RWPE2 (cell line): ENCODE measurements around the gene CRYBG1.
"Not testable (repeated sequence)": the region's sequence is repeated elsewhere in the genome, so short reads cannot be mapped to it uniquely, and the experiment has no call there.

Source experiments
- ATAC-seq: fragments of 200-7000 bp; cut with Tn5 transposase; 3 replicates; pipeline ENCODE4 v1.9.1; 2021; ENCODE audit warnings: low read depth
- DNase-seq: peaks from one replicate; pipeline ENCODE4 v3.0.0-alpha.2; 2020; ENCODE audit warnings: low spot score
- H3K27ac ChIP-seq: fragments of 450-650 bp; 2 replicates; pipeline ENCODE4 v1.5.1; 2017; ENCODE audit warnings: mild to moderate bottlenecking; ENCODE audit not compliant: poor library complexity, severe bottlenecking
- H3K27me3 ChIP-seq: fragments of 250-450 bp; sonication (Bioruptor Pico); 2 replicates; pipeline ENCODE4 v1.5.1; 2021; ENCODE audit warnings: mild to moderate bottlenecking, moderate library complexity; ENCODE audit not compliant: insufficient read depth, poor library complexity, severe bottlenecking
- H3K36me3 ChIP-seq: fragments of 250-450 bp; sonication (Bioruptor Pico); 2 replicates; pipeline ENCODE4 v1.5.1; 2020; ENCODE audit warnings: low read depth, mild to moderate bottlenecking, moderate library complexity
- H3K4me1 ChIP-seq: fragments of 250-450 bp; sonication (Bioruptor Pico); 2 replicates; pipeline ENCODE4 v1.5.1; 2021; ENCODE audit warnings: mild to moderate bottlenecking, moderate library complexity; ENCODE audit not compliant: insufficient read depth, poor library complexity, severe bottlenecking
- H3K4me3 ChIP-seq: fragments of 250-450 bp; sonication (Bioruptor Pico); 2 replicates; pipeline ENCODE4 v1.5.1; 2021; ENCODE audit warnings: mild to moderate bottlenecking, moderate library complexity; ENCODE audit not compliant: severe bottlenecking
- H3K9me3 ChIP-seq: fragments of 250-450 bp; sonication (Bioruptor Pico); 2 replicates; pipeline ENCODE4 v1.5.1; 2021; ENCODE audit warnings: mild to moderate bottlenecking, moderate library complexity; ENCODE audit not compliant: severe bottlenecking
- TF ChIP-seq, protein P1 (sequence below): fragments of 450-650 bp; IDR thresholded peaks from one replicate; pipeline ENCODE4 v1.5.1; 2017; ENCODE audit warnings: mild to moderate bottlenecking, moderate library complexity; ENCODE audit not compliant: poor library complexity, severe bottlenecking

The CRYBG1 gene

GRCh38 chr6:106555767-106556166 lies 195.2 kb downstream of the CRYBG1 start:
- no peaks in the 10 kb centered on the region for H3K9me3 ChIP-seq
- DNase-seq (no peak), ATAC-seq (0 out of 3 replicates have a peak, but pooled peaks have one; percentile 35)
- peak overlapping the region; percentile 4 for H3K27ac ChIP-seq
- peaks cover 16% of the 10 kb centered on the region for H3K4me1 ChIP-seq
- H3K4me3 ChIP-seq, result no peak overlapping the region
- H3K36me3 ChIP-seq, result peaks cover 88% of the 10 kb centered on the region
- no peaks in the 10 kb centered on the region for H3K27me3 ChIP-seq
- TF ChIP-seq, protein P1, sequence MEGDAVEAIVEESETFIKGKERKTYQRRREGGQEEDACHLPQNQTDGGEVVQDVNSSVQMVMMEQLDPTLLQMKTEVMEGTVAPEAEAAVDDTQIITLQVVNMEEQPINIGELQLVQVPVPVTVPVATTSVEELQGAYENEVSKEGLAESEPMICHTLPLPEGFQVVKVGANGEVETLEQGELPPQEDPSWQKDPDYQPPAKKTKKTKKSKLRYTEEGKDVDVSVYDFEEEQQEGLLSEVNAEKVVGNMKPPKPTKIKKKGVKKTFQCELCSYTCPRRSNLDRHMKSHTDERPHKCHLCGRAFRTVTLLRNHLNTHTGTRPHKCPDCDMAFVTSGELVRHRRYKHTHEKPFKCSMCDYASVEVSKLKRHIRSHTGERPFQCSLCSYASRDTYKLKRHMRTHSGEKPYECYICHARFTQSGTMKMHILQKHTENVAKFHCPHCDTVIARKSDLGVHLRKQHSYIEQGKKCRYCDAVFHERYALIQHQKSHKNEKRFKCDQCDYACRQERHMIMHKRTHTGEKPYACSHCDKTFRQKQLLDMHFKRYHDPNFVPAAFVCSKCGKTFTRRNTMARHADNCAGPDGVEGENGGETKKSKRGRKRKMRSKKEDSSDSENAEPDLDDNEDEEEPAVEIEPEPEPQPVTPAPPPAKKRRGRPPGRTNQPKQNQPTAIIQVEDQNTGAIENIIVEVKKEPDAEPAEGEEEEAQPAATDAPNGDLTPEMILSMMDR, result no peak

GRCh38 chr6:106556368-106556960 lies 195.9 kb downstream of the CRYBG1 start:
- Histone ChIP-seq H3K27ac (no peak overlapping the region), H3K9me3 (no peaks in the 10 kb centered on the region), H3K4me3 (no peak overlapping the region), H3K36me3 (peaks cover 88% of the 10 kb centered on the region), H3K27me3 (no peaks in the 10 kb centered on the region), H3K4me1 (peaks cover 23% of the 10 kb centered on the region)
- DNase-seq, result no peak
- TF ChIP-seq, protein P1, result peak; percentile 74
- ATAC-seq, result peak; percentile 55; the same call in 2 of the 3 replicates

- DNase-seq, result no peak
- no peak for ATAC-seq
- H3K36me3 ChIP-seq, result peaks cover 88% of the 10 kb centered on the region
- TF ChIP-seq, protein P1, result no peak
- no peaks in the 10 kb centered on the region for H3K9me3 ChIP-seq
- peaks cover 33% of the 10 kb centered on the region for H3K4me1 ChIP-seq
- no peaks in the 10 kb centered on the region for H3K27me3 ChIP-seq
- no peak overlapping the region for H3K4me3 ChIP-seq
- H3K27ac ChIP-seq, result peak overlapping the region; percentile 37
Observed at GRCh38 chr6:106557837-106558236, 197.3 kb downstream of the CRYBG1 start.

- peaks cover 88% of the 10 kb centered on the region for H3K36me3 ChIP-seq
- no peak for ATAC-seq
- H3K4me1 ChIP-seq, result peaks cover 33% of the 10 kb centered on the region
- DNase-seq, result no peak
- no peaks in the 10 kb centered on the region for H3K27me3 ChIP-seq
- peak overlapping the region; percentile 37 for H3K27ac ChIP-seq
- no peak overlapping the region for H3K4me3 ChIP-seq
- no peaks in the 10 kb centered on the region for H3K9me3 ChIP-seq
- TF ChIP-seq, protein P1, result no peak
Observed at GRCh38 chr6:106558364-106558763, 197.8 kb downstream of the CRYBG1 start.

DNA sequence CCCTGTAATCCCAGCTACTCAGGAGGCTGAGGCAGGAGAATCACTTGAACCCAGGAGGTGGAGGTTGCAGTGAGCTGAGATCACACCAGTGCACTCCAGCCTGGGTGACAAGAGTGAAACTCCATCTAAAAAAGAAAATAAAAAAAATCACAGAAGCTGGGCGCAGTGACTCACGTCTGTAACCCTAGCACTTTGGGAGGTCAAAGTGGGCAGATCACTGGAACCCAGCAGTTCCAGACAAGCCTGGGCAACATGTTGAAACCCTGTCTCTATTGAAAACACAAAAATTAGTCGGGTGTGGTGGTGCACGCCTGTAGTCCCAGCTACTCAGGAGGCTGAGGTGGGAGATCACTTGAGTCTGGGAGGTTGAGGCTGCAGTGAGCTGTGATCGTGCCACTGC lies 199.1 kb downstream of the CRYBG1 start:
- Histone ChIP-seq H3K36me3 (peaks cover 88% of the 10 kb centered on the region), H3K27ac (peak overlapping the region; percentile 65), H3K4me1 (peaks cover 33% of the 10 kb centered on the region)
- not testable (repeated sequence) for H3K27me3 ChIP-seq, ATAC-seq, H3K9me3 ChIP-seq, DNase-seq, H3K4me3 ChIP-seq
